Transverse colon (tissue), 4 donors: ENCODE measurements around the gene STRIP1. TPM values are rescaled to one million over a fixed set of nuclear protein-coding genes. Genes with fewer than 3 reads are reported as not detected.

Experiments used
- DNase-seq: peaks from one replicate; pipeline ENCODE4 v3.0.0-alpha.2; 2019
- H3K27ac ChIP-seq, 4 donors: fragments of 200-600 bp; sonication (generic); 2 replicates each; pipeline ENCODE4 v1.5.1; 2016 to 2018; ENCODE audit warnings: inconsistent platforms in 4 of 4
- H3K27me3 ChIP-seq: fragments of 200-600 bp; sonication (generic); 2 replicates; pipeline ENCODE4 v1.5.1; 2017; ENCODE audit warnings: inconsistent platforms
- H3K36me3 ChIP-seq, 4 donors: fragments of 200-600 bp; sonication (generic); 2 replicates each; pipeline ENCODE4 v1.5.1; 2017 to 2019; ENCODE audit warnings: inconsistent platforms in 4 of 4
- H3K4me1 ChIP-seq, 4 donors: fragments of 200-600 bp; sonication (generic); 2 replicates each; pipeline ENCODE4 v1.5.1; 2017 to 2020; ENCODE audit warnings: inconsistent platforms in 4 of 4
- H3K4me3 ChIP-seq, 4 donors: fragments of 200-600 bp; sonication (generic); 1 replicate in 1 of 4; 2 replicates in 3 of 4; pipeline versions ENCODE4 v1.5.1 to v1.6.1; 2017 to 2019; ENCODE audit warnings: inconsistent platforms in 4 of 4
- H3K9me3 ChIP-seq, 2 donors: fragments of 200-600 bp; sonication (generic); 2 replicates each; pipeline ENCODE4 v1.5.1; 2017 to 2019; ENCODE audit warnings: inconsistent platforms in 2 of 2
- CTCF ChIP-seq, 5 experiments: fragments of 200-600 bp in 3 of 5; fragments of 450-650 bp in 2 of 5; sonication (generic) in 3 of 5; IDR thresholded peaks; 1 replicate in 2 of 5; 2 replicates in 3 of 5; pipeline ENCODE4 v1.5.1; 2016 to 2017; ENCODE audit warnings: antibody characterized with exemption in 5 of 5, inconsistent platforms in 3 of 5, mild to moderate bottlenecking in 2 of 5, moderate library complexity in 1 of 5
- EP300 ChIP-seq: sonication (generic); formaldehyde crosslinking; IDR thresholded peaks from one replicate; pipeline ENCODE4 v1.6.1; 2017; ENCODE audit warnings: antibody characterized with exemption, low read depth
- POLR2A ChIP-seq: fragments of 450-650 bp; IDR thresholded peaks from one replicate; pipeline ENCODE4 v1.6.1; 2016; ENCODE audit warnings: antibody characterized with exemption, mild to moderate bottlenecking, moderate library complexity
- POLR2AphosphoS5 ChIP-seq, 3 donors: sonication (generic); formaldehyde crosslinking; IDR thresholded peaks; one replicate each; pipeline ENCODE4 v1.6.1; 2016; ENCODE audit warnings: antibody characterized with exemption in 3 of 3
- WGBS, 2 donors: methylation state at CpG; one replicate each; pipeline ENCODE4 v1.1.5; 2018; ENCODE audit warnings: low coverage in 1 of 2; 5-methylcytosine and 5-hydroxymethylcytosine counted together
- in situ Hi-C, 4 donors: fragments of 200-750 bp; cut with MboI; loops; one replicate each; pipeline versions ENCODE4 v1.15.0 to v1.15.1; 2017; ENCODE audit warnings: low sequenced_read_pairs in 3 of 4, low pct_ligation_motif_present in 1 of 4, low pct_unique_long_range_greater_than_20kb in 1 of 4
- intact Hi-C: fragments of 100-400 bp; cut with DNase I; formaldehyde crosslinking; loops from one replicate; pipeline ENCODE4 v1.15.1; 2023; ENCODE audit warnings: low total_unique reads
- total RNA-seq, 4 donors: library from RNA; depleted of rRNA; stranded (reverse); fragments of >200 nt; gene quantifications; one replicate each; pipeline ENCODE4 v1.1.0, GENCODE V29; 2016

STRIP1 gene
- total RNA-seq, 4 donors from 2014 or later = 32.6 to 72.2 (median 58.7) TPM

GRCh38 chr1:110088739-110089316 is 54.4 kb downstream of the STRIP1 start:
- no peak overlapping the region for H3K4me3 ChIP-seq
- H3K36me3 ChIP-seq = no peaks in the 10 kb centered on the region
- no peak for DNase-seq
- 33 to 83% methylated on average over 1 to 10 of the region's 10 CpGs for WGBS, 2 donors
- no peak for TF ChIP-seq CTCF (IDR thresholded peaks at IDR 0.05)
- TF ChIP-seq EP300 = no peak
- no peak for TF ChIP-seq POLR2A
- TF ChIP-seq POLR2AphosphoS5 (IDR thresholded peaks at IDR 0.05) = no peak
- no peaks in the 10 kb centered on the region for H3K9me3 ChIP-seq
- H3K4me1 ChIP-seq = peaks cover 1 to 11% (median 5%) of the 10 kb centered on the region in 4 donors
- intact Hi-C loops (no loop called here), in situ Hi-C loops (no loop called here)
- H3K27me3 ChIP-seq = peaks cover 38% of the 10 kb centered on the region
- H3K27ac ChIP-seq = no peak overlapping the region

GRCh38 chr1:110089561-110090275 is 55.3 kb downstream of the STRIP1 start:
- intact Hi-C loops (no loop called here), in situ Hi-C loops (no loop called here)
- peaks cover 37% of the 10 kb centered on the region for H3K27me3 ChIP-seq

GRCh38 chr1:110091381-110091780 is 57.0 kb downstream of the STRIP1 start:
- no peaks in the 10 kb centered on the region for H3K9me3 ChIP-seq
- H3K27me3 ChIP-seq = peaks cover 33% of the 10 kb centered on the region
- H3K4me1 ChIP-seq = no peaks in the 10 kb centered on the region
- intact Hi-C loops = no loop called here
- H3K36me3 ChIP-seq = no peaks in the 10 kb centered on the region
- no peak for DNase-seq
- no peak for TF ChIP-seq POLR2AphosphoS5 (IDR thresholded peaks at IDR 0.05)
- no peak for TF ChIP-seq EP300
- TF ChIP-seq CTCF (IDR thresholded peaks at IDR 0.05) = no peak
- TF ChIP-seq POLR2A = no peak
- 60 to 78% methylated on average over 2 of the region's 2 CpGs for WGBS, 2 donors
- no peak overlapping the region for H3K27ac ChIP-seq
- no peak overlapping the region for H3K4me3 ChIP-seq
- in situ Hi-C loops = no loop called here

More at GRCh38 chr1:110089561-110090275, 55.3 kb downstream of the STRIP1 start:
- WGBS, 2 donors = 59% methylated on average over 7 of the region's 7 CpGs; no CpG with 5 or more reads in 1 of the 2 donors
- H3K9me3 ChIP-seq = no peaks in the 10 kb centered on the region
- DNase-seq = no peak
- H3K4me3 ChIP-seq = no peak overlapping the region
- H3K36me3 ChIP-seq = no peaks in the 10 kb centered on the region
- H3K27ac ChIP-seq = no peak overlapping the region
- TF ChIP-seq CTCF (IDR thresholded peaks at IDR 0.05) = no peak
- no peak for TF ChIP-seq EP300
- no peak for TF ChIP-seq POLR2AphosphoS5 (IDR thresholded peaks at IDR 0.05)
- no peak for TF ChIP-seq POLR2A
- H3K4me1 ChIP-seq = peaks cover 0 to 3% (median 0%) of the 10 kb centered on the region in 4 donors

GRCh38 chr1:110091791-110092190 is 57.4 kb downstream of the STRIP1 start:
- WGBS, 2 donors = 76 to 100% methylated on average over 1 to 3 of the region's 3 CpGs

More at GRCh38 chr1:110091791-110092190, 57.4 kb downstream of the STRIP1 start:
- no peak for TF ChIP-seq EP300
- TF ChIP-seq POLR2A = no peak
- no peak for TF ChIP-seq POLR2AphosphoS5 (IDR thresholded peaks at IDR 0.05)
- TF ChIP-seq CTCF (IDR thresholded peaks at IDR 0.05) = no peak
- Histone ChIP-seq H3K36me3 (no peaks in the 10 kb centered on the region), H3K9me3 (no peaks in the 10 kb centered on the region), H3K27ac (no peak overlapping the region), H3K4me1 (no peaks in the 10 kb centered on the region), H3K27me3 (peaks cover 33% of the 10 kb centered on the region), H3K4me3 (no peak overlapping the region)
- in situ Hi-C loops (no loop called here), intact Hi-C loops (no loop called here)
- DNase-seq = no peak
